Measurements from ENCODE around the gene RIMS3. TPM values are rescaled to one million over a fixed set of nuclear protein-coding genes. Genes with fewer than 3 reads are reported as not detected.
A peak's percentile ranks its signal among the peaks of the same experiment; 100 is the strongest.

The RIMS3 gene
- total RNA-seq, 1 experiment from 2014 or later = 13.7 TPM

DNA sequence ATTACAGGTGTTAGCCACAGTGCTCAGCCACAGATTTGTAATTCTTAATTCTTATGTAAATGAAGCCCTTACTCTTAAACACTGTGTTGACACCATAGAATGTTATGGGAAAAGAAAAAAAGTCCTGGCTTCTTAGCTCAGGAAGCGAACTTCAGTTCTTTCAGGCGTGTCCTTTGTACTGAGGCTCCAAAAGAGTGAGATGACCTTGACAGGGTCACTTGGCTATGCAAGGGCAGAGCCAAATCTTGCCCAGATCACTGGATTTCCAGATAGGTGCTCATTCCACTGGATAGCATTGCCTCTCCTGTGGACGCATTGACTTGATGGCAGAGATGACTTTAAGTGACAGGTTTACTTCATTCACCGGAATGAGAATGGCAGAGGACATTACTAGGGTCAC lies 30.8 kb upstream of the RIMS3 start:
- H3K4me1 Mint-ChIP-seq = peaks cover 39 to 43% of the 10 kb centered on the region in 2 experiments
- Histone ChIP-seq H3K18ac (ENCODE audit: insufficient read length, low read depth, low read length) (no peak overlapping the region), H2BK12ac (ENCODE audit: insufficient read length, low read depth, low read length) (no peak overlapping the region), H3K23ac (ENCODE audit: insufficient read length, low read depth, low read length) (no peak overlapping the region), H4K20me1 (ENCODE audit: control insufficient read depth, insufficient read depth, insufficient read length) (no peaks in the 10 kb centered on the region), H3K14ac (ENCODE audit: insufficient read depth, low read length) (no peak overlapping the region), H3K9ac (ENCODE audit: extremely low read depth, insufficient read length, low read length) (no peak overlapping the region), H3K4me1 (ENCODE audit: insufficient read depth, low read length) (peaks cover 7% of the 10 kb centered on the region; the same call in 1 of the 2 replicates), H3K4ac (ENCODE audit: low read depth, low read length) (no peak overlapping the region), H3K4me2 (ENCODE audit: insufficient read depth, insufficient read length, low read length) (no peak overlapping the region), H2BK120ac (ENCODE audit: low read depth, low read length, poor library complexity, severe bottlenecking) (no peak overlapping the region), H2BK5ac (ENCODE audit: insufficient read length, low read length) (no peak overlapping the region), H3K27ac (ENCODE audit: insufficient read length, low read depth, low read length) (no peak overlapping the region), H4K91ac (ENCODE audit: insufficient read length, low read depth, low read length) (no peak overlapping the region), H2BK20ac (ENCODE audit: low read depth, low read length, poor library complexity, severe bottlenecking) (no peak overlapping the region), H2BK15ac (ENCODE audit: low read depth, low read length) (no peak overlapping the region), H3K9me3 (ENCODE audit: control insufficient read depth, low read depth, low read length) (no peaks in the 10 kb centered on the region), H3T11ph (ENCODE audit: low read length) (no peak overlapping the region), H4K5ac (ENCODE audit: insufficient read length, low read depth, low read length) (no peak overlapping the region), H2AFZ (ENCODE audit: low read length) (no peak overlapping the region), H3K79me2 (ENCODE audit: insufficient read depth, low read length) (peaks cover 39% of the 10 kb centered on the region; the same call in 1 of the 2 replicates), H2AK5ac (ENCODE audit: insufficient read length, low read length) (no peak overlapping the region), H3K56ac (ENCODE audit: insufficient read length, low read depth, low read length) (no peak overlapping the region), H3K79me1 (ENCODE audit: insufficient read depth, low read depth, low read length, poor library complexity, severe bottlenecking) (peaks cover 2% of the 10 kb centered on the region), H3K23me2 (ENCODE audit: insufficient read length, low read depth, low read length, poor library complexity, severe bottlenecking) (peaks cover 5% of the 10 kb centered on the region), H3K27me3 (ENCODE audit: insufficient read depth, low read length) (no peaks in the 10 kb centered on the region), H4K8ac (replicated peaks; ENCODE audit: insufficient read length, low read depth, low read length) (no peak overlapping the region)
- no CpG with 5 or more reads among the region's 4 CpGs for WGBS (ENCODE audit: extremely low coverage, insufficient read length, low lambda C conversion rate)
- H3K9me3 Mint-ChIP-seq = no peaks in the 10 kb centered on the region; a peak in 1 of 5 replicates
- H3K27ac Mint-ChIP-seq = peak overlapping the region; percentile 4 to 83 (median 53)
- no peaks in the 10 kb centered on the region for H3K27me3 Mint-ChIP-seq (ENCODE audit: low read depth)
- no peak overlapping the region for H3K4me3 Mint-ChIP-seq
- H3K36me3 Mint-ChIP-seq (ENCODE audit: insufficient read depth in 1 of 3, low read depth in 3 of 3) = peaks cover 0 to 2% (median 0%) of the 10 kb centered on the region in 3 experiments; a peak in 2 of 7 replicates
- TF ChIP-seq, protein P1, sequence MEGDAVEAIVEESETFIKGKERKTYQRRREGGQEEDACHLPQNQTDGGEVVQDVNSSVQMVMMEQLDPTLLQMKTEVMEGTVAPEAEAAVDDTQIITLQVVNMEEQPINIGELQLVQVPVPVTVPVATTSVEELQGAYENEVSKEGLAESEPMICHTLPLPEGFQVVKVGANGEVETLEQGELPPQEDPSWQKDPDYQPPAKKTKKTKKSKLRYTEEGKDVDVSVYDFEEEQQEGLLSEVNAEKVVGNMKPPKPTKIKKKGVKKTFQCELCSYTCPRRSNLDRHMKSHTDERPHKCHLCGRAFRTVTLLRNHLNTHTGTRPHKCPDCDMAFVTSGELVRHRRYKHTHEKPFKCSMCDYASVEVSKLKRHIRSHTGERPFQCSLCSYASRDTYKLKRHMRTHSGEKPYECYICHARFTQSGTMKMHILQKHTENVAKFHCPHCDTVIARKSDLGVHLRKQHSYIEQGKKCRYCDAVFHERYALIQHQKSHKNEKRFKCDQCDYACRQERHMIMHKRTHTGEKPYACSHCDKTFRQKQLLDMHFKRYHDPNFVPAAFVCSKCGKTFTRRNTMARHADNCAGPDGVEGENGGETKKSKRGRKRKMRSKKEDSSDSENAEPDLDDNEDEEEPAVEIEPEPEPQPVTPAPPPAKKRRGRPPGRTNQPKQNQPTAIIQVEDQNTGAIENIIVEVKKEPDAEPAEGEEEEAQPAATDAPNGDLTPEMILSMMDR (conservative IDR thresholded peaks at IDR 0.05) = no peak
- DNase-seq = no peak
